B cell (primary cell): ENCODE data around the gene USP37. TPM values are rescaled to one million over a fixed set of nuclear protein-coding genes. Genes with fewer than 3 reads are reported as not detected.

Experiments
- ATAC-seq: fragments of 200-7000 bp; cut with Tn5 transposase; one replicate; pipeline ENCODE4 v1.10.0; 2021; ENCODE audit warnings: low read depth, mild to moderate bottlenecking, moderate number of reproducible peaks, moderate library complexity
- CTCF ChIA-PET: fragments of 350-600 bp; sonication (Branson Sonifier 250); formaldehyde crosslinking; loops from one replicate; lab custom pipeline; 2021; ENCODE audit warnings: antibody characterized with exemption, inconsistent platforms; lab: Charles Lee
- POLR2A ChIA-PET: fragments of 350-600 bp; sonication (Branson Sonifier 250); formaldehyde crosslinking; loops from one replicate; lab custom pipeline; 2021; ENCODE audit warnings: antibody characterized with exemption; lab: Charles Lee
- DNase-seq: peaks from one replicate; pipeline ENCODE4 v3.0.0; 2013
- H2AFZ ChIP-seq: 2 replicates; pipeline ENCODE4 v1.6.1; 2012; ENCODE audit warnings: mild to moderate bottlenecking, low read depth, low read length; ENCODE audit not compliant: insufficient read depth, poor library complexity, severe bottlenecking
- H3K27ac ChIP-seq, 2 donors: 1 replicate in 1 of 2; 2 replicates in 1 of 2; pipeline ENCODE4 v1.5.1; 2012 to 2013; ENCODE audit warnings: low read length in 2 of 2, mild to moderate bottlenecking in 2 of 2, moderate library complexity in 1 of 2
- H3K27me3 ChIP-seq, 4 experiments: fragments of 200-600 bp in 1 of 4; sonication (generic) in 1 of 4; replicated peaks in 1 of 4; 1 replicate in 2 of 4; 2 replicates in 2 of 4; pipeline versions ENCODE4 v1.6.1 to v1.7.0; 2013 to 2016; ENCODE audit warnings: low read length in 3 of 4, mild to moderate bottlenecking in 2 of 4, mixed read lengths in 1 of 4, moderate library complexity in 1 of 4; ENCODE audit not compliant: insufficient read depth in 4 of 4, control insufficient read depth in 3 of 4; ENCODE audit errors: control extremely low read depth in 1 of 4
- H3K36me3 ChIP-seq, 2 experiments: replicated peaks in 1 of 2; 1 replicate in 1 of 2; 2 replicates in 1 of 2; pipeline versions ENCODE4 v1.6.1 to v1.7.1; 2013; ENCODE audit warnings: low read length in 1 of 2; ENCODE audit not compliant: insufficient read depth in 2 of 2, control insufficient read depth in 1 of 2; ENCODE audit errors: control extremely low read depth in 1 of 2, extremely low read depth in 1 of 2
- H3K4me1 ChIP-seq, 2 donors: fragments of 200-600 bp in 1 of 2; sonication (generic) in 1 of 2; 1 replicate in 1 of 2; 2 replicates in 1 of 2; pipeline versions ENCODE4 v1.5.1 to v1.6.1; 2013 to 2017; ENCODE audit warnings: low read length in 2 of 2; ENCODE audit not compliant: control insufficient read depth in 2 of 2, insufficient read depth in 2 of 2
- H3K4me2 ChIP-seq: replicated peaks from 2 replicates; pipeline ENCODE3; 2012; ENCODE audit warnings: mild to moderate bottlenecking, low read depth, low read length; ENCODE audit not compliant: poor library complexity, severe bottlenecking
- H3K4me3 ChIP-seq, 5 experiments: fragments of 200-600 bp in 1 of 5; sonication (generic) in 1 of 5; 1 replicate in 3 of 5; 2 replicates in 2 of 5; pipeline versions ENCODE4 v1.5.1 to v1.7.0; 2011 to 2016; ENCODE audit warnings: low read length in 4 of 5, mild to moderate bottlenecking in 4 of 5, low read depth in 2 of 5, control low read depth in 1 of 5, moderate library complexity in 1 of 5; ENCODE audit not compliant: insufficient read depth in 1 of 5; ENCODE audit errors: control extremely low read depth in 1 of 5, extremely low read depth in 1 of 5
- H3K79me2 ChIP-seq: fragments of 200-600 bp; sonication (generic); one replicate; pipeline ENCODE4 v1.6.0; 2016; ENCODE audit warnings: low read length; ENCODE audit not compliant: control insufficient read depth, insufficient read depth
- H3K9ac ChIP-seq: fragments of 200-600 bp; sonication (generic); 2 replicates; pipeline ENCODE4 v1.6.1; 2017; ENCODE audit warnings: mild to moderate bottlenecking, low read length, moderate library complexity
- H3K9me3 ChIP-seq, 3 donors: one replicate each; pipeline versions ENCODE4 v1.6.1 to v1.7.1; 2013; ENCODE audit warnings: low read length in 2 of 3; ENCODE audit not compliant: control insufficient read depth in 2 of 3, insufficient read depth in 1 of 3; ENCODE audit errors: control extremely low read depth in 1 of 3
- H4K20me1 ChIP-seq: 2 replicates; pipeline ENCODE4 v1.6.0; 2012; ENCODE audit warnings: mild to moderate bottlenecking, low read length; ENCODE audit not compliant: insufficient read depth, control insufficient read depth, poor library complexity, severe bottlenecking
- H3K27ac Mint-ChIP-seq: one replicate; pipeline ENCODE4 v1.8.0; 2021; ENCODE audit warnings: mixed read lengths
- H3K27me3 Mint-ChIP-seq: one replicate; pipeline ENCODE4 v1.8.0; 2021; ENCODE audit warnings: mixed read lengths
- H3K4me1 Mint-ChIP-seq: one replicate; pipeline ENCODE4 v1.8.0; 2021; ENCODE audit warnings: mixed read lengths
- H3K4me3 Mint-ChIP-seq: one replicate; pipeline ENCODE4 v1.8.0; 2021; ENCODE audit warnings: mixed read lengths
- H3K9me3 Mint-ChIP-seq: one replicate; pipeline ENCODE4 v1.8.0; 2022; ENCODE audit warnings: mixed read lengths; ENCODE audit not compliant: insufficient read depth
- EZH2 ChIP-seq: IDR thresholded peaks from 2 replicates; pipeline ENCODE4 v1.6.1; 2012; ENCODE audit warnings: borderline replicate concordance, low read depth, mild to moderate bottlenecking, moderate library complexity, low read length; ENCODE audit not compliant: insufficient read depth, poor library complexity, severe bottlenecking
- WGBS: methylation state at CpG from one replicate; pipeline ENCODE4 v1.1.5; 2013; ENCODE audit warnings: missing lambda C conversion rate; ENCODE audit not compliant: insufficient coverage; 5-methylcytosine and 5-hydroxymethylcytosine counted together
- intact Hi-C: fragments of 100-400 bp; cut with micrococcal nuclease; formaldehyde crosslinking; loops from one replicate; pipeline ENCODE4 v1.10.0; 2022
- polyA plus RNA-seq: library from polyadenylated mRNA; depleted of rRNA; stranded (reverse); fragments of >200 nt; gene quantifications from 2 replicates; pipeline ENCODE4 v1.2.3, GENCODE V29; 2012
- small RNA-seq: library from RNA; depleted of rRNA; stranded (forward); fragments of <200 nt; gene quantifications from one replicate; pipeline ENCODE3, GENCODE V24; 2012; ENCODE audit warnings: low replicate concordance, low read depth; ENCODE audit not compliant: insufficient read length
- total RNA-seq, 2 donors: library from RNA; stranded (reverse); fragments of 120-200 nt in 1 of 2; gene quantifications; 1 replicate in 1 of 2; 2 replicates in 1 of 2; pipeline versions ENCODE4 v1.2.3 to v1.2.4, GENCODE V29; 2013 to 2022
- TF ChIP-seq, protein P1 (sequence below): fragments of 200-600 bp; IDR thresholded peaks from one replicate; pipeline ENCODE4 v1.8.0; 2022; ENCODE audit warnings: antibody characterized with exemption, mild to moderate bottlenecking

Gene USP37
- total and polyA plus RNA-seq, 2 donors (not counting 1 experiment from before 2014, with no cell fraction given): 3.1 to 29.0 TPM

DNA sequence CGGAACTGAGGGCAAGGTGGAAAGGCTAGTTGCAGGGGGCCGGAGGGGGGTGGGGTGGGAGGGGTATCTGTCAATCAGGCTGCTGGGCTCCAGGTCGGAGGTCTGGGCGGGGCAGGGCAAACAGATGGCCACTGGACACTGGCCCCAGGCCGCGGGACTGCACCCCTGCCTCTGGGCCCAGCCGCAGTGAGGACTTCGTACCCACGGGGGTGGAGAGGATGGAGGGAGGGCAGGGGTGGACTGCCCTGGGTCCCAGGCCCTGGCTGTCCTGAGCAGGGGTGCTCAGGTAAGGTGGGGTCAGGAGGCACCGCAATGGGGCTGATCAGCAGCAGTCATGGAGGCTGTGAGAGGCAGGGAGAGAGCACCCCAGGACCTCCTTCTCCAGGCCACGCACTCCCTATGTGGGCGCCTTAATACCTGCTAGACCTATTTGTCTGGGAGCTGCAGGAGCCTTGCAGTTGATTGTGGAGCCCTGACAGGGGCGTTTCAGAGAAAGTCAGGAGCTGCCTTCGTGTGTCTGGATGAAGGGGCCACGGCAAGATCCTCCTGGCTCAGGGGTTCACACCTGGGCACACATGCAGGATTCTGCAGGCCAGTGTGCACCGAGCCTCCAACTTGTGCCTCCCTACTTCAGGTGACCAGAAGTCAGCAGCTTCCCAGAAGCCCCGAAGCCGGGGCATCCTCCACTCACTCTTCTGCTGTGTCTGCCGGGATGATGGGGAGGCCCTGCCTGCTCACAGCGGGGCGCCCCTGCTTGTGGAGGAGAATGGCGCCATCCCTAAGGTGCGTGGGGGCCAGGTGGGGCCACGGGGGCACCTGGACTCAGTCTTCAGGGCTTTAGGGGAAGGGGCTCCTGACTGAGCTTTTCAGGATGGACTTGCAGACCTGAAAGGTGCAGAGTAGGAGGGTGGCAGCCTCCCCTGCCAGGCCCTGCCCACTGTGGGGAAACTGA, 166.9 kb downstream of the USP37 start:
- peak; percentile 28 for DNase-seq
- H3K79me2 ChIP-seq: peaks cover 20% of the 10 kb centered on the region
- Mint-ChIP-seq H3K4me1 (peaks cover 70% of the 10 kb centered on the region), H3K4me3 (peak overlapping the region; percentile 90), H3K27me3 (no peaks in the 10 kb centered on the region), H3K27ac (peak overlapping the region; percentile 78), H3K9me3 (no peaks in the 10 kb centered on the region)
- H3K27me3 ChIP-seq: no peaks in the 10 kb centered on the region
- H4K20me1 ChIP-seq: peaks cover 39% of the 10 kb centered on the region
- 42% methylated on average over 22 of the region's 24 CpGs for WGBS
- TF ChIP-seq, protein P1, sequence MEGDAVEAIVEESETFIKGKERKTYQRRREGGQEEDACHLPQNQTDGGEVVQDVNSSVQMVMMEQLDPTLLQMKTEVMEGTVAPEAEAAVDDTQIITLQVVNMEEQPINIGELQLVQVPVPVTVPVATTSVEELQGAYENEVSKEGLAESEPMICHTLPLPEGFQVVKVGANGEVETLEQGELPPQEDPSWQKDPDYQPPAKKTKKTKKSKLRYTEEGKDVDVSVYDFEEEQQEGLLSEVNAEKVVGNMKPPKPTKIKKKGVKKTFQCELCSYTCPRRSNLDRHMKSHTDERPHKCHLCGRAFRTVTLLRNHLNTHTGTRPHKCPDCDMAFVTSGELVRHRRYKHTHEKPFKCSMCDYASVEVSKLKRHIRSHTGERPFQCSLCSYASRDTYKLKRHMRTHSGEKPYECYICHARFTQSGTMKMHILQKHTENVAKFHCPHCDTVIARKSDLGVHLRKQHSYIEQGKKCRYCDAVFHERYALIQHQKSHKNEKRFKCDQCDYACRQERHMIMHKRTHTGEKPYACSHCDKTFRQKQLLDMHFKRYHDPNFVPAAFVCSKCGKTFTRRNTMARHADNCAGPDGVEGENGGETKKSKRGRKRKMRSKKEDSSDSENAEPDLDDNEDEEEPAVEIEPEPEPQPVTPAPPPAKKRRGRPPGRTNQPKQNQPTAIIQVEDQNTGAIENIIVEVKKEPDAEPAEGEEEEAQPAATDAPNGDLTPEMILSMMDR: no peak
- no peak for TF ChIP-seq EZH2
- no peak for ATAC-seq
- peak overlapping the region; percentile 78 for H3K9ac ChIP-seq
- no peak overlapping the region for H2AFZ ChIP-seq
- H3K27ac ChIP-seq: peak overlapping the region in 1 of 2 donors; percentile 54
- peaks cover 2 to 33% of the 10 kb centered on the region in 2 experiments for H3K36me3 ChIP-seq
- H3K4me3 ChIP-seq: peak overlapping the region; percentile 55 to 90 (median 89)
- POLR2A ChIA-PET: interaction anchor here (0.6 to 1.5 kb wide), 5 partner anchors 52 to 131 kb away, joined by 3 to 6 read pairs (median 4); partner anchors contain the start of genes AAMP and PNKD
- peaks cover 51 to 71% of the 10 kb centered on the region in 2 donors for H3K4me1 ChIP-seq
- peak overlapping the region; percentile 90 for H3K4me2 ChIP-seq
- CTCF ChIA-PET: interaction anchor here (0.8 to 1.4 kb wide), 4 partner anchors 128 to 987 kb away, joined by 3 to 8 read pairs (median 3); no protein-coding TSS in a partner anchor
- intact Hi-C loops: no loop called here
- H3K9me3 ChIP-seq: peaks cover 0 to 19% (median 0%) of the 10 kb centered on the region in 3 donors

Small RNA genes lying within 50 kb of the gene (small RNA-seq; reads per million reads assigned to genes)
- 2,201 reads per million, percentile 99 among the genes with 10 or more reads in this experiment for gene MIR26B
- not detected for gene RNU6-136P

Other genes with a start within 250 kb of the USP37 start
- gene CATIP, start 211.5 kb downstream of the USP37 start, total RNA-seq: not detected in 2 replicates
- not detected in 2 replicates for gene CATIP, start 211.5 kb downstream of the USP37 start, polyA plus RNA-seq
- 6.5 and 7.0 TPM in 2 replicates for gene SLC11A1, start 186.1 kb downstream of the USP37 start, total RNA-seq
- 25.1 and 65.3 TPM in 2 replicates for gene SLC11A1, start 186.1 kb downstream of the USP37 start, polyA plus RNA-seq
- gene CTDSP1, start 168.5 kb downstream of the USP37 start, total RNA-seq: 204 and 207 TPM in 2 replicates
- gene CTDSP1, start 168.5 kb downstream of the USP37 start, polyA plus RNA-seq: 68.1 and 99.8 TPM in 2 replicates
- not detected in 2 replicates for gene VIL1, start 149.2 kb downstream of the USP37 start, total RNA-seq
- gene VIL1, start 149.2 kb downstream of the USP37 start, polyA plus RNA-seq: 0.06 TPM in 1 of 2 replicates, not detected in the other
- gene CNOT9, start 488 bp upstream of the USP37 start, total RNA-seq: 54.5 and 66.9 TPM in 2 replicates
- gene CNOT9, start 488 bp upstream of the USP37 start, polyA plus RNA-seq: 27.7 and 28.0 TPM in 2 replicates
- gene PLCD4, start 39.5 kb upstream of the USP37 start, total RNA-seq: 0.62 TPM in 1 of 2 replicates, not detected in the other
- gene PLCD4, start 39.5 kb upstream of the USP37 start, polyA plus RNA-seq: 0.14 and 0.25 TPM in 2 replicates
- gene ZNF142, start 91.3 kb upstream of the USP37 start, total RNA-seq: 51.1 and 56.1 TPM in 2 replicates
- 23.5 and 26.7 TPM in 2 replicates for gene ZNF142, start 91.3 kb upstream of the USP37 start, polyA plus RNA-seq
- 56.1 and 60.1 TPM in 2 replicates for gene BCS1L, start 91.3 kb upstream of the USP37 start, total RNA-seq
- 84.4 and 104 TPM in 2 replicates for gene BCS1L, start 91.3 kb upstream of the USP37 start, polyA plus RNA-seq
- 31.7 and 31.8 TPM in 2 replicates for gene RNF25, start 103.7 kb upstream of the USP37 start, total RNA-seq
- 22.2 and 35.6 TPM in 2 replicates for gene RNF25, start 103.7 kb upstream of the USP37 start, polyA plus RNA-seq
- 41.3 and 42.9 TPM in 2 replicates for gene STK36, start 103.7 kb upstream of the USP37 start, total RNA-seq
- gene STK36, start 103.7 kb upstream of the USP37 start, polyA plus RNA-seq: 29.0 and 29.4 TPM in 2 replicates
- gene TTLL4, start 142.5 kb upstream of the USP37 start, total RNA-seq: 30.6 and 33.8 TPM in 2 replicates
- 21.0 and 21.2 TPM in 2 replicates for gene TTLL4, start 142.5 kb upstream of the USP37 start, polyA plus RNA-seq
- 0.29 and 0.39 TPM in 2 replicates for gene CYP27A1, start 213.8 kb upstream of the USP37 start, total RNA-seq
- gene CYP27A1, start 213.8 kb upstream of the USP37 start, polyA plus RNA-seq: 0.25 and 1.1 TPM in 2 replicates